ENCODE data around the gene SLC16A10.

GRCh38 chr6:111204881-111205280 is 117.6 kb downstream of the SLC16A10 start:
- TF ChIP-seq CTCF (conservative IDR thresholded peaks at IDR 0.05; ENCODE audit: low read depth, low read length), result no peak
- no peak for TF ChIP-seq EZH2 (IDR thresholded peaks at IDR 0.05; ENCODE audit: low read length, unreplicated experiment)

Measured in PC-3 (cell line).